ENCODE data around the gene LPCAT3. TPM values are rescaled to one million over a fixed set of nuclear protein-coding genes. Genes with fewer than 3 reads are reported as not detected.

LPCAT3 gene
- polyA plus RNA-seq, 3 donors from 2014 or later: 18.4 to 39.2 (median 34.8) TPM

DNA sequence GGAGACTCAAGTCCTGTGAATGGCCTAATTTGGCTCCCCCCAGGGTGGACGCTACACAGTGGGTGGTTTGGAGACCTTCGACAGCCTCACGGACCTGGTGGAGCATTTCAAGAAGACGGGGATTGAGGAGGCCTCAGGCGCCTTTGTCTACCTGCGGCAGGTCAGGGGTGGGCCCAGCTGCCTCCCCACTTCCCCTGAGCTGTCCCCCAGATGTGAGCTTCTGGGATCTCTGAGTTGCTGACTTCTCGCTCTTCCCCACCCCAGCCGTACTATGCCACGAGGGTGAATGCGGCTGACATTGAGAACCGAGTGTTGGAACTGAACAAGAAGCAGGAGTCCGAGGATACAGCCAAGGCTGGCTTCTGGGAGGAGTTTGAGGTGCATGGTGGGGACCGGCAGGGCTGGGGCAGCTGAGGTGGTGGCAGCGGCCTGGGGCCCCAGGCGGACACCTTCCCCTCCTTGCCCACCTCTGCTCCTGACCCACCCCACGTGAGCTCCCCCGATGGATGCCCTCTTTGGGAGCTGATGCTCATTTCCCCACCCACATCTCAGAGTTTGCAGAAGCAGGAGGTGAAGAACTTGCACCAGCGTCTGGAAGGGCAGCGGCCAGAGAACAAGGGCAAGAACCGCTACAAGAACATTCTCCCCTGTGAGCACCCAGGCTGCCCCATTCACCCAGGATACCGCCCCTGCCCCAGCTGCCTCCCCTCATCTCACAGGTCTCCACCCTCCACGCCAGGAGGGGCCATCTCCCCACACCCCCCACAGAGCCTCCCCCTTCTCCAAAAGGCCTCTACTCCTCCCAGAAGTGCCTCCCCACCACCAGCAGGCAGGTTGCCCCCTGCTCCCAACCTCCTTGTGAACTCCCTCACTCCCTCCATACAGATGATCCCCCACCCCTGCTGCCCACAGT lies 62.9 kb downstream of the LPCAT3 start:
- Mint-ChIP-seq H3K9me3 (no peaks in the 10 kb centered on the region), H3K27me3 (ENCODE audit: low read depth in 3 of 3) (peaks cover 26 to 50% (median 41%) of the 10 kb centered on the region in 3 donors), H3K4me1 (peaks cover 90 to 91% of the 10 kb centered on the region in 2 donors), H3K4me3 (peak overlapping the region; percentile 94 to 99 (median 97)), H3K27ac (peak overlapping the region; percentile 95 to 100 (median 99)), H3K36me3 (peaks cover 18 to 46% (median 32%) of the 10 kb centered on the region in 3 donors)
- DNase-seq: no peak

DNA sequence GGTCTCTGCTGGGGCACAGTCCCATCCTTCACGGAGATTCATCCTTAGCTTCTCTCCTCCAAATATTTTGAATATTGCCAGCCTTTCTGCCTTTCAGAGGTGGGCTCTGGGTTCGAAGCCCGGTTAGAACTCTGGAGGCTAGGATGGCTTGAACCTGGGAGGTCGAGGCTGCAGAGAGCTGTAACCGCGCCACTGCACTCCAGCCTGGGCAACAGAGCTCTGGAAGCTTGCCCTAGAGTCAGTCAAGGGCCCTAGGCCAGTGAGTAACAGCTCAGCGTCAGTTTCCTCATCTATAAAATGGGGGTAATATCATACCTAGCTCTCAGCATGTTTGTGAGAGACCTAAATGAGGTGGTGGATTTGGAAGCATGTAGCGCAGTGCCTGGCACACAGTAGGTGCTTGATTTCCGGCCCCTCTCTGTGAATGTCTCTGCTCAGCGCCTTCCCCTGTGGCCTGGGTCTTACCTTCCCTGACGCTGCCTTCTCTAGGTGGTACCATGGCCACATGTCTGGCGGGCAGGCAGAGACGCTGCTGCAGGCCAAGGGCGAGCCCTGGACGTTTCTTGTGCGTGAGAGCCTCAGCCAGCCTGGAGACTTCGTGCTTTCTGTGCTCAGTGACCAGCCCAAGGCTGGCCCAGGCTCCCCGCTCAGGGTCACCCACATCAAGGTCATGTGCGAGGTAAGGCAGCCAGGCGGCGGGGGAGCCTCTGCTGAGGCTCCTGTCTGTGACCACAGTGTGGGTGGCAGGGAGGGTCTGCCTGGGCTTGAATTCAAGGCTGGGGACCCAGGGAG lies 63.8 kb downstream of the LPCAT3 start:
- Mint-ChIP-seq H3K4me1 (peaks cover 90 to 91% of the 10 kb centered on the region in 2 donors), H3K36me3 (peaks cover 18 to 45% (median 32%) of the 10 kb centered on the region in 3 donors), H3K27me3 (ENCODE audit: low read depth in 3 of 3) (peaks cover 26 to 49% (median 41%) of the 10 kb centered on the region in 3 donors), H3K9me3 (no peaks in the 10 kb centered on the region), H3K4me3 (peak overlapping the region; percentile 94 to 99 (median 97)), H3K27ac (peak overlapping the region; percentile 95 to 100 (median 99))
- peak; percentile 27 to 36 (median 29) for DNase-seq

DNA sequence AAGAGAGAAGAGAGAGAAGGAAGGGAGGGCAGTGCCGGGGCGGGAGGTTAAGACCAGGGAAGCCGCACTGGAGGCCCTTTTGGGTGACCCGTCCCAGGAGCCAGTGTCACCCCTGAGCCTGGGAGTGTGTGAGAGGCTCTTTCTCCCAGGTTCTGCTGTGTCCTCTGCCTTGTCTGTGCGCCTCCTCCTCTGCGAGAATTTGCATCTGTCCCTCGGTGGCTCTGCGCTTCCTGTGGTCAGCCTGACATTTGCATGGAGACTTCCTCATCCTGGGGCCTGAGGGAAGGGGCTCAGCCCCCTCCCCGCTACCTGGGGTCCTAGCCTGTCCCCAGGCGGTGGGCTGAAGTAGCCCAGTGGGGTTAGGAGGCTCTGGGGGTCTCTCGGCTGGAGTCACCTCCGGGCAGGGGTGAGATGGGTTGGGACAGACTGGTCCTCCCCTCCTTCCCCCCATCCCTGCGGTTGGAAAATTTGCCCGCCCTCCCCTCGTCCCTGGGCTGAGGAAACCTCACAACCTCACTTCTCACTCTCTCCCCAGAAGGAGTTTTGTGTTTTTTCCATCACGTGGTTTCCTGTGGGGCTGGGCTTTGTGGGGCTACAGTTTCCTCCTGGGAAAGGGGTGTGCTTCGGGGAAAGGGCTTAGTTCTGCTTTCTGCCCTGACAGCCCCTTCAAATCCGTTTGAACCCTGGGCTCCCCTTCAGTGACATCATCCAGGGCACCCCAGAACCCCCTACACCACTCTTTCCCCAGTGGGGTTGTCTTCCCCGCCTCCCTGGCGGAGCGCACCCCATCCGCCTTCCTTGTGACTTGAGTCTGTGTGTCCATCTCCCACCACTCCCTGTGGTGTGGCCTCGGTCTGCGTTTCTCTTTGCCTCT lies 64.6 kb downstream of the LPCAT3 start:
- Mint-ChIP-seq H3K36me3 (peaks cover 12 to 37% (median 26%) of the 10 kb centered on the region in 3 donors), H3K27me3 (ENCODE audit: low read depth in 3 of 3) (peaks cover 24 to 50% (median 39%) of the 10 kb centered on the region in 3 donors), H3K27ac (peak overlapping the region; percentile 95 to 100 (median 99)), H3K4me1 (peaks cover 90 to 91% of the 10 kb centered on the region in 2 donors), H3K9me3 (no peaks in the 10 kb centered on the region), H3K4me3 (peak overlapping the region; percentile 94 to 99 (median 97))
- DNase-seq: peak; percentile 84 to 87 (median 84)

DNA sequence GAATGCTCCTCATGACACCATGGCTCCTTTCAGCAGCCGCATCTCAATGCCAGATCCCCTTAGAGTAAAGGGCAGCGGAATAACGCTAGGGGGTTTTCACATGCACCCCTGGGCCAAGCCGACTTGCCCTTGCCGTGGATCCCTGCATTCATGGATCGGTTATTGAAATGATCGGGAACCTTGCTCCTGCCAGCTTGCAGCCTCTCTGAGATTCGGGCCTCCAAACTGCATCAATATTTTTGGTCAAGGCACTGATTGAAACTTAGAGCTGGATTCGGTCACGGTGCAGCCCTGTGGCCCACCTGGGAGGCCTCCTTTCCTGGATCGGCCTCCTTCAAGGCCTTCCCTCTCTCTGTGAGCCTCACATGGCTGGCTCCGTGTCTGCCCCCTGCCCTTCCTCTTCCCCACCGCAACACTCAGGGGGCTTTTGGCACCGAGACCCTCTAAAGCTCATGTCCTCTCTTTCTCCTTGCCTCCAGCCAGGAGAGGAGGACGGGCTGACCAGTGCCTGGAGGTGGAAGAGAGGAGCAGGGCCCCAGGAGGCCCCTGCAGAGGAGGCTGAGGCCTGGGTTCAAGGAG lies 65.3 kb downstream of the LPCAT3 start:
- Mint-ChIP-seq H3K27ac (peak overlapping the region; percentile 95 to 100 (median 99)), H3K27me3 (ENCODE audit: low read depth in 3 of 3) (peaks cover 21 to 44% (median 39%) of the 10 kb centered on the region in 3 donors), H3K4me3 (peak overlapping the region; percentile 94 to 99 (median 97)), H3K9me3 (no peaks in the 10 kb centered on the region), H3K4me1 (peaks cover 90% of the 10 kb centered on the region in 2 donors), H3K36me3 (peaks cover 12 to 30% (median 21%) of the 10 kb centered on the region in 3 donors)
- DNase-seq: no peak

DNA sequence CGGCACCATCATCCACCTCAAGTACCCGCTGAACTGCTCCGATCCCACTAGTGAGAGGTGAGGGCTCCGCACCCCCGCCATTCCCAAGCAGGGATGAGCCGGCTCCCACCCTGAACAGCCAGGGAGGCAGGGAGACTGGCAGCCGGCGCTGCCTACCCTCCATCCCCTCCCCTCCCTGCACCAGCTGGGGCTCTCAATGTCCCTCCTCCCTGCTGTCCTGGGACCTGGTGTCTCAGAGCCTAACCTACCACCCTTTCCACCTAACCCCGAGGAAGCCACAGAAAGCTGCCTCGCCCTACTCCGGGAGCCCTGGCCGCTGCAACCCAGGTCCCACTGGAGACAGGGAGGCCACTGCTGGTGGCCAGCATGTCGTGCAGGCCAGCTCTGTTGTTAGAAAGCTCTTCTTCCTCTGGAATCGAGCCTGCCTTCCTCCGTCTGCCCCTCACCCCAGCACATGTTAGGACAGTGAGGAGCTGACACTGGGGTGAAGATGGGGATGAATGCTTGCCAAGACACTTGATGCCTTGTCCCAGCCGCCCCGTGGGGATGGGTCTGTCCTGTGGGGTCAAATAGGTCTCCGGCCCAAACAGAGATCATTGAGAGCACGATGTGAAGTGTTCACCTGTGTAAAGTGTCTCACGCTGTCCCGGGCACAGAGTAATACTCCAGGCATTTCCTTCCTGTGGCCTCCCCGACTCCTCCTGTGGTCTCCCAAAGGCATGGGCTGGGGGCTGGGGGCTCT lies 66.0 kb downstream of the LPCAT3 start:
- peak overlapping the region; percentile 95 to 100 (median 99) for H3K27ac Mint-ChIP-seq
- H3K4me1 Mint-ChIP-seq: peaks cover 90% of the 10 kb centered on the region in 2 donors
- peaks cover 21 to 43% (median 39%) of the 10 kb centered on the region in 3 donors for H3K27me3 Mint-ChIP-seq (ENCODE audit: low read depth in 3 of 3)
- H3K36me3 Mint-ChIP-seq: peaks cover 12 to 29% (median 21%) of the 10 kb centered on the region in 3 donors
- H3K9me3 Mint-ChIP-seq: no peaks in the 10 kb centered on the region
- H3K4me3 Mint-ChIP-seq: peak overlapping the region; percentile 94 to 99 (median 97)
- DNase-seq: peak in 2 of 3 donors; percentile 22 to 24

GRCh38 chr12:6951551-6952120 lies 66.6 kb downstream of the LPCAT3 start:
- Mint-ChIP-seq H3K36me3 (peaks cover 5 to 23% (median 14%) of the 10 kb centered on the region in 3 donors), H3K4me1 (peaks cover 90% of the 10 kb centered on the region in 2 donors), H3K27ac (peak overlapping the region; percentile 95 to 100 (median 98)), H3K27me3 (ENCODE audit: low read depth in 3 of 3) (peaks cover 19 to 40% (median 37%) of the 10 kb centered on the region in 3 donors), H3K9me3 (no peaks in the 10 kb centered on the region), H3K4me3 (peak overlapping the region; percentile 94 to 99 (median 97))
- peak in 1 of 3 donors; percentile 24 for DNase-seq

- Mint-ChIP-seq H3K36me3 (peaks cover 0 to 16% (median 8%) of the 10 kb centered on the region in 3 donors), H3K9me3 (no peaks in the 10 kb centered on the region), H3K27me3 (ENCODE audit: low read depth in 3 of 3) (peaks cover 16 to 34% (median 32%) of the 10 kb centered on the region in 3 donors), H3K27ac (peak within 1 kb of the TSS; percentile 95 to 100 (median 99)), H3K4me3 (peak within 1 kb of the TSS; percentile 94 to 99 (median 97)), H3K4me1 (peaks cover 89 to 90% of the 10 kb centered on the region in 2 donors)
- peak; percentile 50 to 59 (median 57) for DNase-seq
Observed at GRCh38 chr12:6950811-6951540, 67.3 kb downstream of the LPCAT3 start, which contains the start of gene PTPN6. PTPN6 (plus strand) TSS chr12:6951356; CDS start chr12:6951513, 157 bp downstream.

GRCh38 chr12:6950401-6950801 lies 67.9 kb downstream of the LPCAT3 start:
- Mint-ChIP-seq H3K9me3 (no peaks in the 10 kb centered on the region), H3K4me3 (peak overlapping the region; percentile 94 to 99 (median 97)), H3K27ac (peak overlapping the region; percentile 95 to 100 (median 98)), H3K4me1 (peaks cover 86 to 90% of the 10 kb centered on the region in 2 donors), H3K27me3 (ENCODE audit: low read depth in 3 of 3) (peaks cover 16 to 33% (median 29%) of the 10 kb centered on the region in 3 donors), H3K36me3 (peaks cover 0 to 14% (median 5%) of the 10 kb centered on the region in 3 donors)
- DNase-seq: peak; percentile 31 to 37 (median 36)

DNA sequence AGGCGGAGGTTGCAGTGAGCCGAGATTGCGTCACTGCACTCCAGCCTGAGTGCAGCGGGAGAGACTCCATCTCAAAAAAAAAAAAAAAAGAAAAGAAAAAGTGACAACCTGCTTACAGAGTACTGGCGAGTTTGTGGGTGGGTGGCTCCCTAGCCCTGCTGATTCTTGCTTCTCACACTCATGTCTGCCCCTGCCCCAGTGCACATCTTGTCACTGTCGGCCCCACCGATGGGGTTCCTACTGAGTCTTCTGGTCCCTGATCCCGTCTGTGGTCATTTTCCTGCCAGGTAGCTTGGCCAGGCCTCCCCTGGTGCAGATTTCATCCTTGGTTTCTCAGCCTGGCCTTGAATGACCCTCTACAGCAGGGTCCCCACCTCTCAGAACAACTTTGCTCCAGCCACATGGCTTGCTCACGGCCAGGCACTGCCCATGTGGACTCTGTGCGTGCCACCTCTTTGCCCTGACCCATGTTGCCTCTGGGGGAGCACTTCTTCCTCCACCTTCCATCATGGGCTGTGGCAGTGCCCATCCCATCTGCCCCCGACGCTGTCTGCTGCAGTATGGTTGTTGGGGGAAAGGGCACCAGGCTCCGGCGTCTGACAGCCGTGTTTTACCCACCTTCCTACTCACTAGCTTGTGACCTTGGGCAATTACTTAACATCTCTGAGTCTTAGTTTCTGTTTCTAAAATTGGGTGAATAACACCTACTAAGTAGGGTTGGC lies 69.2 kb downstream of the LPCAT3 start:
- Mint-ChIP-seq H3K27ac (peak overlapping the region; percentile 95 to 100 (median 97)), H3K4me1 (peaks cover 86 to 90% of the 10 kb centered on the region in 2 donors), H3K36me3 (peaks cover 0 to 7% (median 5%) of the 10 kb centered on the region in 3 donors), H3K27me3 (ENCODE audit: low read depth in 3 of 3) (peaks cover 10 to 35% (median 23%) of the 10 kb centered on the region in 3 donors), H3K9me3 (no peaks in the 10 kb centered on the region), H3K4me3 (peak overlapping the region; percentile 70 to 85 (median 76))
- peak; percentile 49 to 62 (median 55) for DNase-seq

- Mint-ChIP-seq H3K4me1 (peaks cover 84 to 89% of the 10 kb centered on the region in 2 donors), H3K27me3 (ENCODE audit: low read depth in 3 of 3) (peaks cover 8 to 29% (median 17%) of the 10 kb centered on the region in 3 donors), H3K36me3 (peaks cover 0 to 3% (median 1%) of the 10 kb centered on the region in 3 donors), H3K9me3 (no peaks in the 10 kb centered on the region), H3K27ac (peak overlapping the region; percentile 79 to 100 (median 92)), H3K4me3 (peak overlapping the region in 4 of 5 donors; percentile 38 to 82 (median 44))
- no peak for DNase-seq
Observed at GRCh38 chr12:6947615-6948014, 70.7 kb downstream of the LPCAT3 start.
